HG02852 (cell line): ENCODE data around the gene TULP1.
A peak's percentile ranks its signal among the peaks of the same experiment; 100 is the strongest.

Source experiments
- ATAC-seq: cut with Tn5 transposase; IDR thresholded peaks from one replicate; pipeline ENCODE4 v1.9.1; 2021; ENCODE audit warnings: mild to moderate bottlenecking, moderate library complexity; ENCODE audit not compliant: unreplicated experiment

Gene TULP1

GRCh38 chr6:35468980-35469750, 43.5 kb downstream of the TULP1 start:
- peak; percentile 10 for ATAC-seq

DNA sequence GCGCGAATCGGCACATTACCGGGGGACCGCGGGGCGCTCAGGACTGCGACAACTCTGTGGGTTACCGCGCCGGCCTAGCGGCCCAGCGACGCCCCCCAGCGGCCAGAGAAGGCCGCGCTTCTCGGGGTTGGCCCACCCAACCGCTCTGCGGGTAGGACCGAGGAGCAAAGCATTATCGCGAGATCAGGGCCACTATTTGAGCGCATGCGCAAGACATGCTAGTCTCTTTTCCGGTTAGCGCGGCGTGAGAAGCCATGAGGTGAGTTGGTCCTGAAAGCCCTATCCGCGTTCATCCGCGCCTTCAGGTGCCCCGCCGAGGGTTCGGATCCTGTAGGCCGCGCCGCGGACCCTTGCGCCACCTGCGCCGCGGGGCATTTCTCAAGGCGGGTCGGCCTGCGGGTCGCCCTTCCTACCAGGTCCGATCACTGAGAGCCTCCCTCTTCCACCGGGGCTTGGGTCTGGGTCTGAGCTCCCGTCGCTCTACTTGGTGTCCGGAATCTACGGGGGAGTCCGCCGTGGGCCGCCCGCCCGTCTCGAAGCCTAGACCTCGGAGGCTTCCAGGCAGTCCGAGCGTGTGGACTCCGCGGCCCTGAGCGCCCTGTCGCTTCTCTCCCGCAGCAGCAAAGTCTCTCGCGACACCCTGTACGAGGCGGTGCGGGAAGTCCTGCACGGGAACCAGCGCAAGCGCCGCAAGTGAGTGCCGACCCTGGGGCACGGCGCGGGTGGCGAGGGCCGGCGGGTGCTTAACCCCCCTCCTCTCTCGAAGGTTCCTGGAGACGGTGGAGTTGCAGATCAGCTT, 44.3 kb downstream of the TULP1 start, which contains the start of gene RPL10A:
TSS of gene RPL10A (plus strand) at position 221 of the 799 bp plus-strand sequence. CDS start at position 255, 34 bp downstream.
- ATAC-seq, result peak; percentile 62

DNA sequence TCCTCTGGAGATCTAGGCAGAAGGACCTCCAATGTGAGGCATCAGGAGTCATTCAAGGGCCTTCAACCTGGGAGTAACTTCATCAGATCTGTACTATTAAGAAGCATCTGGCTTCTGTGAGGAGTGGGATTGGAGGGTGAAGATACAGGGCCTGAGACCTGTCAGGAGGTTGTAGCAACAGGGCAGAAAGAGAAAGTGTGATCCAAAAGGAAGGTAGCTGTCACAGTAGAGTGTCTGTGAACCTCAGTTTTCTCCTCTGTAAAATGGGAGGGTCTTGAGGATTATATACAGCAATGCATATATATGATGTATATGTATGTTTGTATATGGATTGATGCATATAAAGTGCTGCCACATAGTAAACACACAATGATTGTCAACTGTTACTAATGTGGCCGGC, 47.0 kb downstream of the TULP1 start:
- no peak for ATAC-seq

DNA sequence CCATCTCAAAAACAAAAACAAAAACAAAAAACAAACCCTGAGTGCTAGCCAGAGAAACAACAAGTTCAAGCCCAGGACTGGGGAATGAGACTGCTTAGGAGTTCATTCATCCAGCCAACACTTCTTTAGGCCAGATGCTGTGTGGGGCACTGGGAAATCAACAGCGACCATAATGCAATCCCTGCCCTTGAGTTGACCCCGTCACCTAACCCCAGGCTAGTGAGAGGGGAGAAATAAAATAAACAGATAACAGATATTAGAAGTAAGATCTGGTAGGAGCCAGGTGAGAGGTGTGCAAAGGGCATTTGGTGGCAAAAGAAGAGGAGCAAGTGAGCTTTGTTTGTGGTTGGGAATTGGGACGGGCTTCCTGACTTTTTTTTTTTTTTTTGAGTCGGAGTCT, 49.4 kb downstream of the TULP1 start:
- no peak for ATAC-seq

DNA sequence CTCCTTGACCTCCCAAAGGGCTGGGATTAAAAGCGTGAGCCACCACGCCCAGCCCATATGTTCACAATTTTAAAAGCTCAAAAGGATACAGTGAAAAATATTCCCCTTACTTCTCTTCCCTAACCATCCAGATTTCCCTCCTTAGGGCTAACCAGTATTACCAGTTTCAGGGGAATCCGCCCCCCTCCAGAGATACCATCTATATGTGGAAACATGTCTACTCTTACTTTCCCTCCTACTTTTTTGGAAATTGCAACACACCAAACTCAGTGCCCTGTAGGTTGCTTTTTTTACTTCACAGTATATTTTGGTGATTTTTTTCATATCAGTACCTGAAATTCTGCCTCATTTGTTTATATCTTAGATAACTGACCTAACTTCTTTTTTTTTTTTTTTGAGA, 51.4 kb downstream of the TULP1 start:
- ATAC-seq, result no peak

DNA sequence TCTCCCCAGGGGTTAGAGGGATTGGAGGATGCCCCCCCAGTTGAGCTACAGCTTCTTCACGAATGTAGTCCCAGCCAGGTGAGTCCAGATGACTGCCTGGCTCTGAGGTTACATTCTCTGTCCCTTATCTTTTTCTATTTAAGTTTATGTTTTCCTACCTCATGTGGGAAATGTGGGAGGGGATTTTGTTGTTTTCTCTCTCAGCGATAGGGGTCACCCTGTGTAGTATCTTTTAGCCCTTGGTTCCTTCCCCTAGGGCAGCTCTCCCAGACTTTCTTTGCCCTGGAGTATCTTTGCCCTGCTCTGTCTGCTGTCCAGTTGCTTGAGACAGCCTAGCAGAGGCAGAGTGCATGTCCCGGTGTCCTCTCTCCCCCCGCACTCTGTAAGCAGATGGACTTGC, 54.8 kb downstream of the TULP1 start:
- ATAC-seq, result no peak

GRCh38 chr6:35454391-35455110, 58.1 kb downstream of the TULP1 start:
- ATAC-seq, result no peak

DNA sequence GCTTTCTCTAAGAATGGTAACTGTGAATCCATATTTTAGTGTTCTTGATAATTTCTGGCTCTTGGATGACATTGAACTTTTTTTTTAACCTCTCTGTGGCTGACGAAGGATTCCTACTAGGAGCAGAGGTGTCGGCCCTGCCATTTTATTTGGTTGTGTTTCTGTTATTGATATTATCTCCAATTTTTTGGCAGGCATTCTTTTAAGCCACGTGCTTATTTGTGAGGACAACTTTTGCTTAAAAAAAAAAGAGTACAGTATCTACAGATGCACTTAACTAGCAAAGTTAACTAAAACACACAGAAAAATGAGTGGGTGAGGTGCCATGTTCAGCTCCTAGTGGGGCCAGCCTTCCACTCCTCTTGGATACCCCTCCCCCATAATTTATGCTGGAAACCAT, 59.5 kb downstream of the TULP1 start:
- no peak for ATAC-seq

DNA sequence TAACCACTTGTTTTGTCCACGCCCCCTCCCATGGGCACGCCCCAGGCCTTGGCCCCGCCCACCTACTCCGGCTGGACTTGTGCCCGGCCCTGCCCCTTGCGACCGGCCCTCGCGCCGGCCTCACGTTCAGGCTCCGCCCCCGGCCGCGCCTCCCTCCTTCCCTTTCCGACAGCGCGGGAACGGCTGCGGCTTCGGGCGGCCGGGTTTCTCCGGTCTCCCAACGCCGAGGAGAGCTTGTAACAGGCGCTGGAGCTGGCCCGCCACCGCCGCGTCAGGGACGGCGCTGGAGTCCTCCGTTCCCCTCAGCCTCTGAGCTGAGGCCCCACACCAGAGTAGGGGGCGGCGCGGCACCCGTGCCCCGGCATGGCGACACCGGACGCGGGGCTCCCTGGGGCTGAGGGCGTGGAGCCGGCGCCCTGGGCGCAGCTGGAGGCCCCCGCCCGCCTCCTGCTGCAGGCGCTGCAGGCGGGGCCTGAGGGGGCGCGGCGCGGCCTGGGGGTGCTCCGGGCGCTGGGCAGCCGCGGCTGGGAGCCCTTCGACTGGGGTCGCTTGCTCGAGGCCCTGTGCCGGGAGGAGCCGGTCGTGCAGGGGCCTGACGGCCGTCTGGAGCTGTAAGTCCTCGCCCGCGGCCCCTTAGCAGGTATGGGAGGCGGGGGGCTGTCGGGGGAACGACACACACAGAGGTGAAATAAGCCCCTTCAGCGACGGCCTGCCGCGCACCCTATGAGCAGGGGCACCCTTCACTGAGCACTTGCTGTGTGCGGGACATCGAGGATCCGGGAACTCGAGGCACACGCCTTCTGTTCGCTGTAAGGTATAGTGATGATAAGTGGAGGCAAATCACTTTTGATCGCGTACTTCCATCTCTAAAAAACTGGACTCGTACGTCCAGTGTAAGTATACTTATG, 60.3 kb downstream of the TULP1 start, which contains the start of gene FANCE:
TSS of gene FANCE (plus strand) at position 156 of the 908 bp plus-strand sequence. CDS start at position 364, 208 bp downstream.
- peak; percentile 94 for ATAC-seq

- peak; percentile 7 for ATAC-seq
Observed at GRCh38 chr6:35451354-35452182, 61.1 kb downstream of the TULP1 start.

DNA sequence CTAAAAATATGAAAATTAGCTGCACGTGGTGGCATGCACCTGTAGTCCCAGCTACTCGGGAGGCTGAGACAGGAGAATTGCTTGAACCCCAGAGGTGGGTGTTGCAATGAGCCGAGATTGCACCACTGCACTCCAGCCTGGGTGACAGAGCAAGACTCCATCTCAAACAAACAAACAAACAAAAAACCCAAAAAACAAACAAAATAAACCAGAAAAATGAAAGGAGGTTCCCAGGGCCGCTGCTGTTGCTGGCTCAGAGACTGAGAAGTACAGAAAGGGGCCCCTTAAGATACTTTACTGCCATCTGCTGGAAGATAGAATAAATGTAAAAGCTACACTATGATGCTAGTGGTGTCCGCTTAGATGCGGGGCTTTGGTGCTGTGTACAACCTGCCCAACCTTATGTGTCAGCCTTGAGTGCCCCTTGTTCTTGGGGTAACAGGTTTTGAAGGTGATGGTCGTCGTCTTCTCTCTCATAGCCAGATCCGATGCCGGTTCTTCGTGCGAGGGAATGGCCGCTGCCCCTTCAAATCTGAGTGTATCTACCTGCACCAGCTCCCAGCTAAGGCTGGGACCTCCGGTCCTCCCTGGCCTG, 63.3 kb downstream of the TULP1 start:
- peak; percentile 30 for ATAC-seq

DNA sequence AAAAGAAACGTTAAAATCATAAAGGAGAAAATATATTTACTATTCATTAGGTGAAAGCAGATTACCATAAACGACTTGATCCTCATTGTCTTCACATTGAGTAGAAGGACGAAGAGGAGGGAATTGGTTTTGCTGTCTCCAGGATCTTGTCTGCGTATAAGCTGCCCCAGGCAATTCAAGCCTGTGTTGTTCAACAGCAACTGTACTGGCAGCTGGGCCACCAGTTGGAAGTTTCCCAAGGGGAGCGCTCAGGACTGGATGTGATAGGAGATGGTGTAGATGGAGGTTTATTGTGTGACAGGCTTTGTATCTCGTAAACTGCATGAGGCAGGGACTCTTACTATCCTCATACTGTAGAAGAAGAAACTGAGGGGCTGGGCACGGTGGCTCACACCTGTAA, 64.5 kb downstream of the TULP1 start:
- ATAC-seq, result no peak
